A549 (cell line): ENCODE measurements around the gene MAP7D1.

ENCODE experiments used
- CHD2 ChIP-seq: fragments of 150-350 bp; IDR thresholded peaks from 2 replicates; pipeline ENCODE4 v1.6.1; 2014; ENCODE audit warnings: low read length; ENCODE audit not compliant: partially characterized antibody
- CTCF ChIP-seq: fragments of >200 bp; sonication (Bioruptor Twin); formaldehyde crosslinking; IDR thresholded peaks from 3 replicates; pipeline ENCODE4 v1.5.1; 2016
- E2F6 ChIP-seq: IDR thresholded peaks from 2 replicates; pipeline ENCODE4 v1.6.1; 2012; ENCODE audit warnings: low read depth, borderline replicate concordance
- EHF ChIP-seq: fragments of 250-450 bp; sonication (Bioruptor Pico); IDR thresholded peaks from 2 replicates; pipeline ENCODE4 v1.5.0; 2020; ENCODE audit warnings: mild to moderate bottlenecking
- EP300 ChIP-seq, 2 experiments: fragments of >200 bp; sonication (Bioruptor Twin); formaldehyde crosslinking; IDR thresholded peaks; 2 replicates in 1 of 2; 3 replicates in 1 of 2; pipeline ENCODE4 v1.6.1; 2016 to 2017
- FOSB ChIP-seq: fragments of 250-450 bp; sonication (Bioruptor Pico); IDR thresholded peaks from 2 replicates; pipeline ENCODE4 v1.5.0; 2020; ENCODE audit warnings: mild to moderate bottlenecking, moderate library complexity
- KDM1A ChIP-seq: fragments of 200-600 bp; sonication (generic); IDR thresholded peaks from 2 replicates; pipeline ENCODE4 v1.6.1; 2016; ENCODE audit warnings: low read depth, mild to moderate bottlenecking
- MAX ChIP-seq: IDR thresholded peaks from 2 replicates; pipeline ENCODE4 v1.6.1; 2012
- PBX3 ChIP-seq: IDR thresholded peaks from 2 replicates; pipeline ENCODE4 v1.6.1; 2012
- POLR2A ChIP-seq: IDR thresholded peaks from 2 replicates; pipeline ENCODE4 v1.6.1; 2012; ENCODE audit warnings: mild to moderate bottlenecking, low read length
- REST ChIP-seq: fragments of 200-600 bp; sonication (generic); IDR thresholded peaks from 2 replicates; pipeline ENCODE4 v1.6.1; 2016; ENCODE audit warnings: antibody characterized with exemption, mild to moderate bottlenecking, moderate library complexity
- SMC3 ChIP-seq: fragments of >200 bp; sonication (Bioruptor Twin); formaldehyde crosslinking; IDR thresholded peaks from 3 replicates; pipeline ENCODE4 v1.6.1; 2018; ENCODE audit warnings: inconsistent platforms
- USF2 ChIP-seq: fragments of 450-650 bp; IDR thresholded peaks from 2 replicates; pipeline ENCODE4 v1.6.1; 2014; ENCODE audit warnings: antibody characterized with exemption

- no peak for TF ChIP-seq E2F6
- TF ChIP-seq FOSB (CRISPR knock-in tag) = no peak
- no peak for TF ChIP-seq MAX
- TF ChIP-seq EP300 (IDR thresholded peaks at IDR 0.05) = no peak
- TF ChIP-seq SMC3 = no peak
- no peak for TF ChIP-seq CTCF
- no peak for TF ChIP-seq EHF
- no peak for TF ChIP-seq KDM1A
- no peak for TF ChIP-seq USF2
- TF ChIP-seq POLR2A = no peak
- no peak for TF ChIP-seq PBX3
- TF ChIP-seq REST = no peak
- TF ChIP-seq CHD2 = no peak
Observed at GRCh38 chr1:36125129-36125991, 30.6 kb upstream of the MAP7D1 start, which contains the start of gene COL8A2.
